IMR-90 (cell line): ENCODE results near the gene MTREX. TPM values are rescaled to one million over a fixed set of nuclear protein-coding genes. Genes with fewer than 3 reads are reported as not detected.

Experiments
- ATAC-seq: fragments of 200-7000 bp; cut with Tn5 transposase; 2 replicates; pipeline ENCODE4 v1.9.1; 2020; ENCODE audit warnings: low read depth, mild to moderate bottlenecking, moderate library complexity
- BruUV-seq: library from RNA; stranded (reverse); fragments of 400-500 nt; replicated peaks from 2 replicates; lab custom pipeline; 2021; lab: Mats Ljungman, UMichigan
- CTCF ChIA-PET: fragments of 300-600 bp; formaldehyde crosslinking; extraction: SDS; loops from one replicate; lab custom pipeline; 2021; ENCODE audit warnings: antibody characterized with exemption; lab: Yijun Ruan, JAX
- POLR2A ChIA-PET: fragments of 300-600 bp; sonication (Branson Sonifier 250); formaldehyde crosslinking; loops from one replicate; lab custom pipeline; 2022; ENCODE audit warnings: antibody characterized with exemption; ENCODE audit not compliant: unreplicated experiment; lab: Charles Lee
- DNase-seq: peaks from one replicate; pipeline ENCODE4 v3.0.0; 2013
- H2AFZ ChIP-seq: replicated peaks from 2 replicates; pipeline ENCODE3; 2013; ENCODE audit warnings: low read length, mild to moderate bottlenecking; ENCODE audit not compliant: poor library complexity
- H2AK5ac ChIP-seq: 2 replicates; pipeline ENCODE4 v1.6.1; 2013; ENCODE audit warnings: low read depth, low read length, inconsistent platforms
- H2AK9ac ChIP-seq: replicated peaks from 2 replicates; pipeline ENCODE3; 2013; ENCODE audit warnings: mild to moderate bottlenecking, low read depth, low read length, moderate library complexity; ENCODE audit not compliant: poor library complexity
- H2BK120ac ChIP-seq: 2 replicates; pipeline ENCODE4 v1.6.1; 2013; ENCODE audit warnings: low read depth, low read length, inconsistent platforms
- H2BK15ac ChIP-seq: 3 replicates; pipeline ENCODE4 v1.6.1; 2013; ENCODE audit warnings: low read depth, low read length, inconsistent platforms
- H2BK20ac ChIP-seq: 2 replicates; pipeline ENCODE4 v1.6.1; 2013; ENCODE audit warnings: low read depth, mild to moderate bottlenecking, inconsistent platforms, low read length, moderate library complexity
- H2BK5ac ChIP-seq: 2 replicates; pipeline ENCODE4 v1.6.1; 2013; ENCODE audit warnings: mild to moderate bottlenecking, low read depth, low read length, inconsistent platforms; ENCODE audit not compliant: poor library complexity, severe bottlenecking
- H3K14ac ChIP-seq: replicated peaks from 2 replicates; pipeline ENCODE4 v1.6.1; 2013; ENCODE audit warnings: low read depth, low read length, inconsistent platforms
- H3K18ac ChIP-seq: 2 replicates; pipeline ENCODE4 v1.6.1; 2013; ENCODE audit warnings: low read depth, low read length, control low read depth
- H3K23ac ChIP-seq: 2 replicates; pipeline ENCODE4 v1.6.1; 2013; ENCODE audit warnings: low read depth, low read length, inconsistent platforms
- H3K27ac ChIP-seq: 2 replicates; pipeline ENCODE4 v1.5.1; 2013; ENCODE audit warnings: mild to moderate bottlenecking, control low read depth, low read length; ENCODE audit not compliant: insufficient read depth
- H3K27me3 ChIP-seq: 2 replicates; pipeline ENCODE4 v1.6.1; 2013; ENCODE audit warnings: low read length; ENCODE audit not compliant: control insufficient read depth, insufficient read depth
- H3K36me3 ChIP-seq: 2 replicates; pipeline ENCODE4 v1.6.1; 2013; ENCODE audit warnings: low read length, mixed read lengths; ENCODE audit not compliant: control insufficient read depth, insufficient read depth
- H3K4ac ChIP-seq: 2 replicates; pipeline ENCODE4 v1.6.1; 2013; ENCODE audit warnings: low read depth, low read length, inconsistent platforms
- H3K4me1 ChIP-seq: 2 replicates; pipeline ENCODE4 v1.6.1; 2013; ENCODE audit warnings: low read length, mixed read lengths; ENCODE audit not compliant: control insufficient read depth, insufficient read depth
- H3K4me2 ChIP-seq: 2 replicates; pipeline ENCODE4 v1.6.1; 2013; ENCODE audit warnings: low read depth, mild to moderate bottlenecking, control low read depth, low read length, moderate library complexity
- H3K4me3 ChIP-seq: 2 replicates; pipeline ENCODE4 v1.5.1; 2013; ENCODE audit warnings: low read depth, mild to moderate bottlenecking, control low read depth, low read length, moderate library complexity; ENCODE audit not compliant: insufficient read depth
- H3K56ac ChIP-seq: 2 replicates; pipeline ENCODE4 v1.6.1; 2013; ENCODE audit warnings: low read length, inconsistent platforms; ENCODE audit not compliant: insufficient read depth; ENCODE audit errors: extremely low read depth
- H3K79me1 ChIP-seq, 2 experiments: 2 replicates each; pipeline ENCODE4 v1.6.1; 2013; ENCODE audit warnings: low read length in 2 of 2, inconsistent platforms in 1 of 2, low read depth in 1 of 2
- H3K9ac ChIP-seq: 2 replicates; pipeline ENCODE4 v1.6.1; 2013; ENCODE audit warnings: low read depth, low read length, control low read depth
- H3K9me1 ChIP-seq: 2 replicates; pipeline ENCODE4 v1.6.1; 2013; ENCODE audit warnings: low read length, inconsistent platforms; ENCODE audit not compliant: insufficient read depth
- H3K9me3 ChIP-seq: 2 replicates; pipeline ENCODE4 v1.6.1; 2013; ENCODE audit warnings: low read length; ENCODE audit not compliant: control insufficient read depth, insufficient read depth
- H4K20me1 ChIP-seq: 2 replicates; pipeline ENCODE4 v1.6.1; 2013; ENCODE audit warnings: low read length, inconsistent platforms; ENCODE audit not compliant: insufficient read depth
- H4K5ac ChIP-seq: 2 replicates; pipeline ENCODE4 v1.6.1; 2013; ENCODE audit warnings: mild to moderate bottlenecking, low read depth, low read length, control low read depth
- H4K8ac ChIP-seq, 2 experiments: 2 replicates each; pipeline ENCODE4 v1.6.1; 2013; ENCODE audit warnings: low read depth in 2 of 2, low read length in 2 of 2, control low read depth in 1 of 2, inconsistent platforms in 1 of 2
- H4K91ac ChIP-seq: 2 replicates; pipeline ENCODE4 v1.6.1; 2013; ENCODE audit warnings: low read depth, low read length, inconsistent platforms; ENCODE audit not compliant: insufficient read depth
- BHLHE40 ChIP-seq: fragments of 150-350 bp; IDR thresholded peaks from 2 replicates; pipeline ENCODE4 v1.6.1; 2016; ENCODE audit warnings: mild to moderate bottlenecking, low read depth, low read length
- CEBPB ChIP-seq: IDR thresholded peaks from 2 replicates; pipeline ENCODE4 v1.6.1; 2012; ENCODE audit warnings: low read depth, low read length, improper control_type of control experiment
- RCOR1 ChIP-seq: IDR thresholded peaks from 2 replicates; pipeline ENCODE4 v1.6.1; 2012; ENCODE audit warnings: mild to moderate bottlenecking, low read length, improper control_type of control experiment; ENCODE audit not compliant: insufficient replicate concordance
- WGBS, 2 experiments: methylation state at CpG; one replicate each; pipeline versions ENCODE4 v1.1.5 to v1.1.7; 2013; ENCODE audit warnings: missing lambda C conversion rate in 2 of 2; ENCODE audit not compliant: insufficient read length in 1 of 2; ENCODE audit errors: extremely low coverage in 2 of 2; 5-methylcytosine and 5-hydroxymethylcytosine counted together
- dilution Hi-C: fragments of 300-500 bp; cut with HindIII; formaldehyde crosslinking; loops from one replicate; pipeline ENCODE4 v1.14.3; 2018; ENCODE audit warnings: low sequenced_read_pairs; ENCODE audit not compliant: unreplicated experiment
- in situ Hi-C: fragments of 300-500 bp; cut with MboI; formaldehyde crosslinking; loops from 3 replicates; pipeline ENCODE4 v1.14.3; 2019; ENCODE audit warnings: low sequenced_read_pairs, inconsistent platforms, mixed read lengths
- intact Hi-C: fragments of 100-400 bp; cut with micrococcal nuclease; formaldehyde crosslinking; loops from 2 replicates; pipeline ENCODE4 v1.10.0; 2022
- polyA plus RNA-seq, 3 experiments: library from polyadenylated mRNA; depleted of rRNA; stranded (reverse); fragments of >200 nt; gene quantifications; 2 replicates each; pipeline ENCODE4 v1.2.3, GENCODE V29; 2012; ENCODE audit warnings: low replicate concordance in 1 of 3
- total RNA-seq: library from RNA; depleted of rRNA; stranded (reverse); fragments of >200 nt; gene quantifications from 2 replicates; pipeline ENCODE4 v1.2.3, GENCODE V29; 2012

MTREX gene
- total and polyA plus RNA-seq, 2 of the 4 experiments (the other 2 are of a cell fraction) = 22.1 to 33.2 TPM

- Histone ChIP-seq H4K5ac (no peak overlapping the region), H2BK15ac (no peak overlapping the region), H3K14ac (no peak overlapping the region), H3K9ac (no peak overlapping the region), H3K18ac (no peak overlapping the region), H3K9me1 (no peaks in the 10 kb centered on the region), H3K4me1 (0 out of 2 replicates have a peak, but pooled peaks cover 2% of the 10 kb centered on the region), H3K9me3 (no peaks in the 10 kb centered on the region), H2BK5ac (no peak overlapping the region), H4K20me1 (no peaks in the 10 kb centered on the region), H3K4me2 (no peak overlapping the region), H3K36me3 (peaks cover 11% of the 10 kb centered on the region), H4K91ac (no peak overlapping the region), H3K23ac (no peak overlapping the region), H2BK120ac (no peak overlapping the region), H3K56ac (no peak overlapping the region), H2BK20ac (no peak overlapping the region), H2AFZ (no peak overlapping the region), H3K79me1 (peaks cover 2 to 3% of the 10 kb centered on the region in 2 experiments; a peak in 1 of 4 replicates), H3K4me3 (no peak overlapping the region), H2AK5ac (no peak overlapping the region), H3K27ac (no peak overlapping the region), H2AK9ac (no peak overlapping the region), H4K8ac (no peak overlapping the region), H3K4ac (no peak overlapping the region), H3K27me3 (no peaks in the 10 kb centered on the region)
- no peak for TF ChIP-seq RCOR1
- TF ChIP-seq CEBPB = no peak
- no peak for TF ChIP-seq BHLHE40
- no CpG with 5 or more reads among the region's 1 CpG for WGBS, 2 experiments
- in situ Hi-C loops = loop anchor here (5.0 kb wide), 1 partner anchor 273 kb away; no protein-coding TSS in a partner anchor
- no TSS peak for BruUV-seq
- intact Hi-C loops = loop anchor here (5.0 kb wide), 1 partner anchor 513 kb away; no protein-coding TSS in a partner anchor
- ATAC-seq = no peak
- DNase-seq = no peak
- dilution Hi-C loops = no loop called here
- CTCF ChIA-PET = interaction anchor here (0.9 to 1.6 kb wide), 2 partner anchors 12 to 282 kb away, joined by 3 to 5 read pairs; no protein-coding TSS in a partner anchor
- POLR2A ChIA-PET = no interaction called here
Measured at GRCh38 chr5:55409775-55410174, 102.0 kb downstream of the MTREX start.
